GM12878 (cell line): ENCODE measurements around the gene SWI5. TPM values are rescaled to one million over a fixed set of nuclear protein-coding genes. Genes with fewer than 3 reads are reported as not detected.
"Not testable (repeated sequence)": the region's sequence is repeated elsewhere in the genome, so short reads cannot be mapped to it uniquely, and the experiment has no call there.

Experiments
- ATAC-seq: fragments of 200-7000 bp; cut with Tn5 transposase; 3 replicates; pipeline ENCODE4 v1.9.1; 2020; ENCODE audit warnings: mild to moderate bottlenecking, moderate library complexity
- BruUV-seq: library from RNA; stranded (reverse); fragments of 400-500 nt; replicated peaks from 2 replicates; lab custom pipeline; 2021; lab: Mats Ljungman, UMichigan
- CTCF ChIA-PET: fragments of 300-600 bp; sonication (Branson Sonifier 250); formaldehyde crosslinking; extraction: SDS; loops from one replicate; lab custom pipeline; 2021; ENCODE audit warnings: inconsistent platforms; lab: Yijun Ruan, JAX
- POLR2A ChIA-PET: fragments of 350-600 bp; formaldehyde crosslinking; extraction: SDS; loops from one replicate; lab custom pipeline; 2021; ENCODE audit warnings: inconsistent platforms; lab: Charles Lee
- RAD21 ChIA-PET: fragments of 300-600 bp; sonication (Branson Sonifier 250); formaldehyde crosslinking; loops from one replicate; lab custom pipeline; 2023; ENCODE audit warnings: antibody characterized with exemption; ENCODE audit not compliant: unreplicated experiment; lab: Charles Lee
- SMC1A ChIA-PET: fragments of 300-600 bp; sonication (Branson Sonifier 250); formaldehyde crosslinking; loops from one replicate; lab custom pipeline; 2023; ENCODE audit not compliant: unreplicated experiment, uncharacterized antibody; lab: Charles Lee
- DNase-seq: peaks from one replicate; pipeline ENCODE4 v3.0.0-alpha.2; 2011; ENCODE audit warnings: low read depth, low spot score
- FAIRE-seq: peaks from 3 replicates; lab custom pipeline; 2011; peaks lifted over from hg19 to GRCh38; lab: Jason Lieb, UNC
- H2AFZ ChIP-seq: 2 replicates; pipeline ENCODE4 v1.6.0; 2011; ENCODE audit warnings: low read depth, low read length, control low read depth; ENCODE audit not compliant: control insufficient read depth
- H3K27ac ChIP-seq: 2 replicates; pipeline ENCODE4 v1.5.1; 2011; ENCODE audit warnings: control low read depth; ENCODE audit not compliant: control insufficient read depth, insufficient read depth
- H3K27me3 ChIP-seq, 2 experiments: replicated peaks in 1 of 2; 2 replicates each; pipeline versions ENCODE4 v1.6.0 to v1.6.1; 2011; ENCODE audit warnings: low read length in 1 of 2; ENCODE audit not compliant: control insufficient read depth in 2 of 2, insufficient read depth in 2 of 2
- H3K36me3 ChIP-seq, 2 experiments: 2 replicates each; pipeline ENCODE4 v1.5.1; 2011; ENCODE audit warnings: low read length in 1 of 2; ENCODE audit not compliant: control insufficient read depth in 2 of 2, insufficient read depth in 2 of 2
- H3K4me1 ChIP-seq: 2 replicates; pipeline ENCODE4 v1.6.1; 2011; ENCODE audit warnings: mild to moderate bottlenecking, low read length, moderate library complexity, mixed read lengths; ENCODE audit not compliant: control insufficient read depth, insufficient read depth
- H3K4me2 ChIP-seq: 2 replicates; pipeline ENCODE4 v1.6.0; 2011; ENCODE audit warnings: control low read depth; ENCODE audit not compliant: control insufficient read depth, insufficient read depth
- H3K4me3 ChIP-seq: fragments of 200-600 bp; sonication (generic); 2 replicates; pipeline ENCODE4 v1.5.1; 2016
- H3K79me2 ChIP-seq: 2 replicates; pipeline ENCODE4 v1.6.0; 2011; ENCODE audit warnings: low read length; ENCODE audit not compliant: control insufficient read depth, insufficient read depth
- H3K9ac ChIP-seq: 2 replicates; pipeline ENCODE4 v1.8.0; 2011; ENCODE audit warnings: low read length, control low read depth, mixed read lengths; ENCODE audit not compliant: control insufficient read depth, insufficient read depth
- H3K9me3 ChIP-seq: replicated peaks from 3 replicates; pipeline ENCODE4 v1.5.1; 2011; ENCODE audit warnings: mild to moderate bottlenecking, low read length; ENCODE audit not compliant: control insufficient read depth, insufficient read depth
- H4K20me1 ChIP-seq: 2 replicates; pipeline ENCODE4 v1.6.0; 2011; ENCODE audit not compliant: control insufficient read depth, insufficient read depth
- EGR1 ChIP-seq, 2 experiments: IDR thresholded peaks; 1 replicate in 1 of 2; 2 replicates in 1 of 2; pipeline ENCODE4 v1.6.1; 2011 to 2012; ENCODE audit warnings: low read depth in 2 of 2, low read length in 2 of 2, borderline replicate concordance in 1 of 2, mild to moderate bottlenecking in 1 of 2, moderate library complexity in 1 of 2
- JUNB ChIP-seq: IDR thresholded peaks from 2 replicates; pipeline ENCODE4 v1.6.1; 2016; ENCODE audit warnings: antibody characterized with exemption, mild to moderate bottlenecking
- NBN ChIP-seq: fragments of 450-650 bp; IDR thresholded peaks from 2 replicates; pipeline ENCODE4 v1.6.1; 2016
- NKRF ChIP-seq: fragments of 450-650 bp; conservative IDR thresholded peaks from 2 replicates; pipeline ENCODE4 v1.6.1; 2017; ENCODE audit warnings: mild to moderate bottlenecking, moderate library complexity
- PML ChIP-seq: IDR thresholded peaks from 2 replicates; pipeline ENCODE4 v1.6.1; 2012; ENCODE audit warnings: low read length, inconsistent platforms
- POLR2AphosphoS5 ChIP-seq: IDR thresholded peaks from 2 replicates; pipeline ENCODE4 v1.6.1; 2011; ENCODE audit warnings: mild to moderate bottlenecking, low read length, inconsistent platforms
- ZNF687 ChIP-seq: fragments of 450-650 bp; IDR thresholded peaks from 2 replicates; pipeline ENCODE4 v1.6.1; 2017; ENCODE audit warnings: mild to moderate bottlenecking, moderate library complexity
- WGBS: methylation state at CpG from one replicate; pipeline ENCODE4 v1.1.6; 2016; ENCODE audit warnings: low lambda C conversion rate; ENCODE audit not compliant: insufficient replicate concordance, insufficient coverage; ENCODE audit errors: missing lambda C conversion rate; 5-methylcytosine and 5-hydroxymethylcytosine counted together
- in situ Hi-C: fragments of 300-500 bp; cut with MboI; formaldehyde crosslinking; loops from 9 replicates; pipeline ENCODE4 v1.14.3; 2018; ENCODE audit warnings: mixed read lengths
- intact Hi-C: fragments of 100-400 bp; cut with micrococcal nuclease; formaldehyde crosslinking; loops from one replicate; pipeline ENCODE4 v1.14.2; 2022; ENCODE audit not compliant: unreplicated experiment
- polyA plus RNA-seq, 11 experiments: library from polyadenylated mRNA; depleted of rRNA in 4 of 11; unstranded in 6 of 11; stranded (reverse) in 5 of 11; fragments of >200 nt; fragmentation: Nextera tagmentation in 4 of 11; fragmentation: Illumina TruSeq in 1 of 11; extraction: Ambion mirVana in 4 of 11; extraction: Trizol in 1 of 11; gene quantifications; 1 replicate in 1 of 11; 2 replicates in 10 of 11; pipeline versions ENCODE4 v1.2.1 to v1.2.3, GENCODE V29; 2011 to 2016; ENCODE audit warnings: inconsistent platforms in 2 of 11, missing spikeins in 2 of 11, low read depth in 1 of 11
- total RNA-seq, 4 experiments: library from RNA; depleted of rRNA in 3 of 4; stranded (reverse); fragments of >200 nt in 3 of 4; fragmentation: Illumina TruSeq in 1 of 4; extraction: Trizol in 1 of 4; gene quantifications; 2 replicates each; pipeline versions ENCODE4 v1.2.1 to v1.2.3, GENCODE V29; 2013 to 2021

SWI5 gene
- total and polyA plus RNA-seq, 10 of the 15 experiments (the other 5 are each of a cell fraction or from before 2014, with no cell fraction given), result 13.3 to 36.2 (median 18.1) TPM

GRCh38 chr9:128226412-128226801, 49.7 kb upstream of the SWI5 start (continued):
- TF ChIP-seq JUNB (no peak), EGR1 (IDR thresholded peaks at IDR 0.05; ENCODE audit: borderline replicate concordance in 1 of 2, low read depth in 2 of 2, low read length in 2 of 2) (no peak), ZNF687 (no peak), NKRF (no peak), NBN (no peak), POLR2AphosphoS5 (no peak), PML (no peak)

GRCh38 chr9:128230897-128231296, 45.2 kb upstream of the SWI5 start:
- H4K20me1 ChIP-seq, H3K4me3 ChIP-seq, H3K27me3 ChIP-seq, H2AFZ ChIP-seq, H3K36me3 ChIP-seq, H3K9ac ChIP-seq, intact Hi-C loops, H3K4me1 ChIP-seq, H3K4me2 ChIP-seq, H3K79me2 ChIP-seq, DNase-seq, in situ Hi-C loops, H3K27ac ChIP-seq, POLR2A ChIA-PET, ATAC-seq, SMC1A ChIA-PET, FAIRE-seq, BruUV-seq, H3K9me3 ChIP-seq, RAD21 ChIA-PET: not testable (repeated sequence)
- 51% methylated on average over 4 of the region's 7 CpGs for WGBS
- CTCF ChIA-PET, result interaction anchor here (1.6 kb wide), 1 partner anchor 8 kb away, joined by 3 read pairs; no protein-coding TSS in a partner anchor
